H1 (cell line): ENCODE data around the gene TMEM140. TPM values are rescaled to one million over a fixed set of nuclear protein-coding genes. Genes with fewer than 3 reads are reported as not detected.

Experiments
- CTCF ChIA-PET: fragments of 300-600 bp; sonication (Branson Sonifier 250); formaldehyde crosslinking; loops from one replicate; lab custom pipeline; 2021; ENCODE audit not compliant: partially characterized antibody; lab: Charles Lee
- POLR2A ChIA-PET: fragments of 300-600 bp; sonication (Branson Sonifier 250); formaldehyde crosslinking; loops from one replicate; lab custom pipeline; 2021; ENCODE audit warnings: inconsistent platforms; ENCODE audit not compliant: partially characterized antibody; lab: Charles Lee
- DNase-seq, 2 experiments: peaks; one replicate each; pipeline versions ENCODE4 v3.0.0 to v3.0.0-alpha.2; 2010 to 2022; ENCODE audit warnings: low spot score in 2 of 2, low read depth in 1 of 2, mixed read lengths in 1 of 2
- FAIRE-seq: peaks from 2 replicates; lab custom pipeline; 2011; peaks lifted over from hg19 to GRCh38; lab: Jason Lieb, UNC
- H2AFZ ChIP-seq: 2 replicates; pipeline ENCODE4 v1.8.1; 2012; ENCODE audit warnings: low read length, inconsistent platforms
- H2AK5ac ChIP-seq: 2 replicates; pipeline ENCODE4 v1.6.1; 2013; ENCODE audit warnings: low read depth, low read length
- H2BK120ac ChIP-seq: replicated peaks from 2 replicates; pipeline ENCODE3; 2013; ENCODE audit warnings: low read depth, low read length, inconsistent platforms
- H2BK12ac ChIP-seq: 2 replicates; pipeline ENCODE4 v1.6.1; 2013; ENCODE audit warnings: low read depth, low read length
- H2BK15ac ChIP-seq: 2 replicates; pipeline ENCODE4 v1.6.1; 2013; ENCODE audit warnings: low read length
- H2BK20ac ChIP-seq: 2 replicates; pipeline ENCODE4 v1.6.1; 2013; ENCODE audit warnings: low read length
- H2BK5ac ChIP-seq: 2 replicates; pipeline ENCODE4 v1.6.1; 2013; ENCODE audit warnings: low read depth, low read length
- H3K14ac ChIP-seq: 2 replicates; pipeline ENCODE4 v1.6.1; 2013; ENCODE audit warnings: inconsistent platforms; ENCODE audit not compliant: insufficient read length
- H3K18ac ChIP-seq: 2 replicates; pipeline ENCODE4 v1.6.1; 2013; ENCODE audit warnings: low read length; ENCODE audit errors: extremely low read depth
- H3K23ac ChIP-seq: 2 replicates; pipeline ENCODE4 v1.6.1; 2013; ENCODE audit warnings: inconsistent platforms; ENCODE audit not compliant: insufficient read length
- H3K23me2 ChIP-seq: 2 replicates; pipeline ENCODE4 v1.6.1; 2013; ENCODE audit warnings: low read depth, low read length
- H3K27ac ChIP-seq: 2 replicates; pipeline ENCODE4 v1.6.1; 2011; ENCODE audit warnings: low read depth, low read length, inconsistent platforms
- H3K27me3 ChIP-seq, 4 experiments: replicated peaks in 1 of 4; 1 replicate in 1 of 4; 2 replicates in 3 of 4; pipeline versions ENCODE4 v1.6.1 to v1.8.1; 2011 to 2013; ENCODE audit warnings: low read length in 3 of 4, mild to moderate bottlenecking in 3 of 4, inconsistent platforms in 2 of 4, mixed read lengths in 2 of 4, moderate library complexity in 1 of 4; ENCODE audit not compliant: control insufficient read depth in 3 of 4, insufficient read depth in 3 of 4; ENCODE audit errors: extremely low read depth in 1 of 4
- H3K36me3 ChIP-seq, 4 experiments: 2 replicates each; pipeline versions ENCODE4 v1.6.1 to v1.8.1; 2011 to 2013; ENCODE audit warnings: mild to moderate bottlenecking in 4 of 4, low read length in 3 of 4, moderate library complexity in 2 of 4, control low read depth in 1 of 4, inconsistent platforms in 1 of 4; ENCODE audit not compliant: insufficient read depth in 4 of 4, control insufficient read depth in 2 of 4
- H3K4ac ChIP-seq: replicated peaks from 2 replicates; pipeline ENCODE3; 2013; ENCODE audit warnings: low read length, low read depth, mixed read lengths, inconsistent platforms; ENCODE audit not compliant: insufficient read length
- H3K4me1 ChIP-seq, 4 experiments: replicated peaks in 1 of 4; 1 replicate in 1 of 4; 2 replicates in 3 of 4; pipeline versions ENCODE4 v1.6.1 to v1.8.1; 2011 to 2013; ENCODE audit warnings: low read length in 3 of 4, inconsistent platforms in 2 of 4, mixed read lengths in 1 of 4; ENCODE audit not compliant: insufficient read depth in 4 of 4, control insufficient read depth in 3 of 4
- H3K4me2 ChIP-seq, 2 experiments: 2 replicates each; pipeline versions ENCODE4 v1.6.1 to v1.8.1; 2011 to 2013; ENCODE audit warnings: low read depth in 2 of 2, low read length in 2 of 2, control low read depth in 1 of 2, inconsistent platforms in 1 of 2, mild to moderate bottlenecking in 1 of 2; ENCODE audit not compliant: insufficient read depth in 1 of 2
- H3K4me3 ChIP-seq, 4 experiments: fragments of 200-600, 300-600 bp in 1 of 4; sonication (generic), shearing (Covaris generic), sonication (Bioruptor Twin) in 1 of 4; 2 replicates each; pipeline versions ENCODE4 v1.5.1 to v1.8.1; 2011 to 2016; ENCODE audit warnings: low read length in 4 of 4, low read depth in 3 of 4, control low read depth in 2 of 4, inconsistent platforms in 2 of 4, mild to moderate bottlenecking in 2 of 4, mixed read lengths in 1 of 4, moderate library complexity in 1 of 4; ENCODE audit not compliant: insufficient read depth in 2 of 4; ENCODE audit errors: extremely low read depth in 1 of 4
- H3K56ac ChIP-seq: replicated peaks from 2 replicates; pipeline ENCODE3; 2013; ENCODE audit warnings: low read depth, mild to moderate bottlenecking, mixed read lengths, low read length, inconsistent platforms; ENCODE audit not compliant: insufficient read length
- H3K79me1 ChIP-seq: 2 replicates; pipeline ENCODE4 v1.6.1; 2013; ENCODE audit warnings: low read depth, low read length, control low read depth
- H3K79me2 ChIP-seq, 2 experiments: 2 replicates each; pipeline versions ENCODE4 v1.6.1 to v1.8.1; 2012 to 2013; ENCODE audit warnings: low read length in 2 of 2, mild to moderate bottlenecking in 2 of 2, inconsistent platforms in 1 of 2; ENCODE audit not compliant: insufficient read depth in 2 of 2, control insufficient read depth in 1 of 2
- H3K9ac ChIP-seq, 4 experiments: replicated peaks in 1 of 4; 1 replicate in 1 of 4; 2 replicates in 3 of 4; pipeline versions ENCODE4 v1.6.1 to v1.8.1; 2011 to 2013; ENCODE audit warnings: low read depth in 3 of 4, low read length in 3 of 4, control low read depth in 2 of 4, mild to moderate bottlenecking in 2 of 4, moderate library complexity in 2 of 4, inconsistent platforms in 1 of 4; ENCODE audit errors: extremely low read depth in 1 of 4
- H3K9me3 ChIP-seq, 2 experiments: 2 replicates each; pipeline versions ENCODE4 v1.6.1 to v1.8.1; 2012 to 2013; ENCODE audit warnings: mild to moderate bottlenecking in 2 of 2, moderate library complexity in 2 of 2, control low read depth in 1 of 2, inconsistent platforms in 1 of 2, low read depth in 1 of 2, low read length in 1 of 2, mixed read lengths in 1 of 2; ENCODE audit not compliant: insufficient read depth in 2 of 2
- H4K20me1 ChIP-seq, 2 experiments: replicated peaks in 1 of 2; 2 replicates each; pipeline versions ENCODE3 to v1.8.1; 2011 to 2013; ENCODE audit warnings: inconsistent platforms in 2 of 2, low read length in 2 of 2, mild to moderate bottlenecking in 1 of 2; ENCODE audit not compliant: insufficient read depth in 2 of 2, control insufficient read depth in 1 of 2
- H4K5ac ChIP-seq: 2 replicates; pipeline ENCODE4 v1.6.1; 2013; ENCODE audit warnings: low read length, low read depth, mixed read lengths, inconsistent platforms; ENCODE audit not compliant: insufficient read length
- H4K8ac ChIP-seq: 2 replicates; pipeline ENCODE4 v1.8.0; 2013; ENCODE audit warnings: mild to moderate bottlenecking, moderate library complexity, low read length, inconsistent platforms; ENCODE audit not compliant: insufficient read depth; ENCODE audit errors: extremely low read depth
- H4K91ac ChIP-seq: replicated peaks from 2 replicates; pipeline ENCODE3; 2013; ENCODE audit warnings: low read length, mixed read lengths, inconsistent platforms; ENCODE audit not compliant: insufficient read length
- ATF3 ChIP-seq: IDR thresholded peaks from 2 replicates; pipeline ENCODE4 v1.6.1; 2011; ENCODE audit warnings: low read depth, mild to moderate bottlenecking, low read length; ENCODE audit not compliant: insufficient read depth
- BRCA1 ChIP-seq: IDR thresholded peaks from 2 replicates; pipeline ENCODE4 v1.6.1; 2012; ENCODE audit warnings: low read depth, low read length, improper control_type of control experiment
- CTCF ChIP-seq, 3 experiments: IDR thresholded peaks; 1 replicate in 2 of 3; 2 replicates in 1 of 3; pipeline versions ENCODE4 v1.5.1 to v1.6.1; 2011; ENCODE audit warnings: low read length in 3 of 3, mild to moderate bottlenecking in 3 of 3, inconsistent platforms in 2 of 3, low read depth in 1 of 3, moderate library complexity in 1 of 3; ENCODE audit not compliant: insufficient read depth in 1 of 3; ENCODE audit errors: control extremely low read depth in 1 of 3
- JUN ChIP-seq: IDR thresholded peaks from 2 replicates; pipeline ENCODE4 v1.6.1; 2011; ENCODE audit warnings: low read depth, mild to moderate bottlenecking, improper control_type of control experiment, low read length
- KDM4A ChIP-seq: IDR thresholded peaks from one replicate; pipeline ENCODE4 v1.7.1; 2012; ENCODE audit warnings: low read depth, mild to moderate bottlenecking, moderate library complexity, low read length, inconsistent platforms; ENCODE audit not compliant: severe bottlenecking
- MAFK ChIP-seq: IDR thresholded peaks from 2 replicates; pipeline ENCODE4 v1.6.1; 2012; ENCODE audit warnings: low read depth, mild to moderate bottlenecking, improper control_type of control experiment, low read length
- POLR2A ChIP-seq, 2 experiments: IDR thresholded peaks; 1 replicate in 1 of 2; 2 replicates in 1 of 2; pipeline ENCODE4 v1.6.1; 2011; ENCODE audit warnings: low read depth in 2 of 2, low read length in 2 of 2, mild to moderate bottlenecking in 2 of 2; ENCODE audit errors: control extremely low read depth in 1 of 2
- RNF2 ChIP-seq: fragments of 200-900, 300-1000 bp; sonication (generic); IDR thresholded peaks from 2 replicates; pipeline ENCODE4 v1.7.1; 2016; ENCODE audit warnings: borderline replicate concordance, low read depth, mild to moderate bottlenecking, antibody characterized with exemption, low read length; ENCODE audit not compliant: poor library complexity, severe bottlenecking; ENCODE audit errors: missing control alignments
- USF2 ChIP-seq: IDR thresholded peaks from 2 replicates; pipeline ENCODE4 v1.6.1; 2011; ENCODE audit warnings: low read length, improper control_type of control experiment
- ZNF274 ChIP-seq: IDR thresholded peaks from 2 replicates; pipeline ENCODE4 v1.7.0; 2012; ENCODE audit warnings: low read length, borderline replicate concordance; ENCODE audit errors: extremely low read depth
- WGBS, 2 experiments: shearing (Covaris generic) in 1 of 2; methylation state at CpG; one replicate each; pipeline versions ENCODE4 v1.1.6 to v1.1.7; 2013 to 2015; ENCODE audit warnings: low lambda C conversion rate in 2 of 2, mixed read lengths in 2 of 2, inconsistent platforms in 1 of 2, low coverage in 1 of 2, missing lambda C conversion rate in 1 of 2; ENCODE audit not compliant: insufficient replicate concordance in 2 of 2, insufficient coverage in 1 of 2, insufficient read length in 1 of 2; ENCODE audit errors: extremely low coverage in 1 of 2, missing lambda C conversion rate in 1 of 2; 5-methylcytosine and 5-hydroxymethylcytosine counted together
- polyA plus RNA-seq, 7 experiments: library from polyadenylated mRNA; depleted of rRNA in 3 of 7; stranded (reverse) in 5 of 7; unstranded in 2 of 7; fragments of >200 nt in 5 of 7; fragments of 200-250 nt in 2 of 7; gene quantifications; 1 replicate in 5 of 7; 2 replicates in 1 of 7; 4 replicates in 1 of 7; pipeline versions ENCODE4 v1.2.1 to v1.2.3, GENCODE V29; 2011 to 2013; ENCODE audit warnings: missing spikeins in 2 of 7, mixed read lengths in 2 of 7
- total RNA-seq: library from RNA; stranded (reverse); fragmentation: NEBNext Ultra II Directional; extraction: Animal tissue kit (Norgen Biotek cat#: 25700); gene quantifications from 2 replicates; pipeline ENCODE4 v1.2.1, GENCODE V29; 2021

Gene TMEM140
- total and polyA plus RNA-seq, 2 of the 8 experiments (the other 6 are each of a cell fraction or from before 2014, with no cell fraction given): not detected

GRCh38 chr7:135154734-135155133, 6.9 kb downstream of the TMEM140 start:
- H2BK5ac ChIP-seq: no peak overlapping the region
- no peaks in the 10 kb centered on the region; a peak in 1 of 8 replicates for H3K36me3 ChIP-seq
- H3K14ac ChIP-seq: no peak overlapping the region
- H4K5ac ChIP-seq: no peak overlapping the region
- H2AK5ac ChIP-seq: no peak overlapping the region
- no peak overlapping the region for H3K27ac ChIP-seq
- H3K18ac ChIP-seq: no peak overlapping the region
- H4K91ac ChIP-seq: no peak overlapping the region
- FAIRE-seq: no peak
- CTCF ChIA-PET: no interaction called here
- no peaks in the 10 kb centered on the region for H3K23me2 ChIP-seq
- no peak overlapping the region for H3K4me3 ChIP-seq
- no peak overlapping the region for H4K8ac ChIP-seq
- H3K56ac ChIP-seq: no peak overlapping the region
- peaks cover 14 to 20% of the 10 kb centered on the region in 2 experiments; a peak in 3 of 4 replicates for H3K9me3 ChIP-seq
- H3K4me1 ChIP-seq: no peaks in the 10 kb centered on the region
- no peaks in the 10 kb centered on the region for H4K20me1 ChIP-seq
- no peak overlapping the region for H2BK120ac ChIP-seq
- no peak overlapping the region for H2BK12ac ChIP-seq
- H3K27me3 ChIP-seq: no peaks in the 10 kb centered on the region
- no peak overlapping the region for H3K4me2 ChIP-seq
- 100% methylated on average over 1 of the region's 1 CpG; no CpG with 5 or more reads in 1 of the 2 experiments for WGBS, 2 experiments
- no peak for DNase-seq
- H2AFZ ChIP-seq: no peak overlapping the region
- H3K79me2 ChIP-seq: no peaks in the 10 kb centered on the region
- H3K79me1 ChIP-seq: no peaks in the 10 kb centered on the region; the same call in 1 of the 2 replicates
- H3K9ac ChIP-seq: no peak overlapping the region
- H3K23ac ChIP-seq: no peak overlapping the region
- POLR2A ChIA-PET: no interaction called here
- H3K4ac ChIP-seq: no peak overlapping the region
- no peak overlapping the region for H2BK15ac ChIP-seq
- no peak overlapping the region for H2BK20ac ChIP-seq
- TF ChIP-seq KDM4A (no peak), JUN (no peak), POLR2A (IDR thresholded peaks at IDR 0.05; ENCODE audit: control extremely low read depth in 1 of 2, low read depth in 2 of 2, low read length in 2 of 2) (no peak), ZNF274 (no peak), RNF2 (no peak), BRCA1 (no peak), CTCF (IDR thresholded peaks at IDR 0.05; ENCODE audit: control extremely low read depth in 1 of 3, insufficient read depth in 1 of 3, low read depth in 1 of 3, low read length in 3 of 3) (no peak), USF2 (no peak), ATF3 (no peak), MAFK (no peak)
